H9 (cell line): ENCODE data around the gene PPARD. TPM values are rescaled to one million over a fixed set of nuclear protein-coding genes. Genes with fewer than 3 reads are reported as not detected.

Source experiments
- DNase-seq: peaks from one replicate; pipeline ENCODE4 v3.0.0-alpha.2; 2017
- H2AFZ ChIP-seq: one replicate; pipeline ENCODE4 v1.6.1; 2013; ENCODE audit warnings: mild to moderate bottlenecking, low read length, control low read depth, moderate library complexity
- H2AK5ac ChIP-seq: 2 replicates; pipeline ENCODE4 v1.6.1; 2013; ENCODE audit warnings: low read length, control low read depth, mixed read lengths; ENCODE audit not compliant: insufficient read length
- H2BK120ac ChIP-seq: one replicate; pipeline ENCODE4 v1.6.1; 2013; ENCODE audit warnings: low read depth, mild to moderate bottlenecking, low read length, control low read depth, inconsistent platforms; ENCODE audit not compliant: poor library complexity, severe bottlenecking
- H2BK12ac ChIP-seq: 2 replicates; pipeline ENCODE4 v1.6.1; 2013; ENCODE audit warnings: low read length, control low read depth, mixed read lengths, low read depth; ENCODE audit not compliant: insufficient read length
- H2BK15ac ChIP-seq: 2 replicates; pipeline ENCODE4 v1.6.1; 2013; ENCODE audit warnings: low read depth, low read length, control low read depth
- H2BK20ac ChIP-seq: one replicate; pipeline ENCODE4 v1.6.1; 2013; ENCODE audit warnings: low read depth, mild to moderate bottlenecking, low read length, control low read depth, inconsistent platforms; ENCODE audit not compliant: poor library complexity, severe bottlenecking
- H2BK5ac ChIP-seq: 2 replicates; pipeline ENCODE4 v1.6.1; 2013; ENCODE audit warnings: low read length, control low read depth, mixed read lengths; ENCODE audit not compliant: insufficient read length
- H3K14ac ChIP-seq: 2 replicates; pipeline ENCODE4 v1.6.1; 2013; ENCODE audit warnings: low read length, control low read depth; ENCODE audit not compliant: insufficient read depth
- H3K18ac ChIP-seq: 2 replicates; pipeline ENCODE4 v1.6.1; 2013; ENCODE audit warnings: low read depth, mild to moderate bottlenecking, mixed read lengths, low read length, control low read depth; ENCODE audit not compliant: insufficient read length
- H3K23ac ChIP-seq: 2 replicates; pipeline ENCODE4 v1.6.1; 2013; ENCODE audit warnings: low read length, control low read depth, mixed read lengths, low read depth; ENCODE audit not compliant: insufficient read length
- H3K23me2 ChIP-seq: 2 replicates; pipeline ENCODE4 v1.6.1; 2013; ENCODE audit warnings: low read depth, mild to moderate bottlenecking, mixed read lengths, low read length, control low read depth; ENCODE audit not compliant: insufficient read length, poor library complexity, severe bottlenecking
- H3K27ac ChIP-seq: 2 replicates; pipeline ENCODE4 v1.5.1; 2013; ENCODE audit warnings: low read length, control low read depth, mixed read lengths, low read depth; ENCODE audit not compliant: insufficient read length
- H3K27me3 ChIP-seq: 2 replicates; pipeline ENCODE4 v1.6.1; 2013; ENCODE audit warnings: low read length, control low read depth, inconsistent platforms; ENCODE audit not compliant: insufficient read depth
- H3K4ac ChIP-seq: 2 replicates; pipeline ENCODE4 v1.6.1; 2013; ENCODE audit warnings: low read depth, mild to moderate bottlenecking, control low read depth, inconsistent platforms, low read length, moderate library complexity
- H3K4me1 ChIP-seq: 2 replicates; pipeline ENCODE4 v1.6.1; 2013; ENCODE audit warnings: low read length, control low read depth, inconsistent platforms; ENCODE audit not compliant: insufficient read depth
- H3K4me2 ChIP-seq: 2 replicates; pipeline ENCODE4 v1.6.1; 2013; ENCODE audit warnings: low read length, control low read depth, mixed read lengths; ENCODE audit not compliant: insufficient read length, insufficient read depth
- H3K56ac ChIP-seq: 2 replicates; pipeline ENCODE4 v1.6.1; 2013; ENCODE audit warnings: low read depth, mild to moderate bottlenecking, mixed read lengths, low read length, control low read depth; ENCODE audit not compliant: insufficient read length
- H3K79me1 ChIP-seq: 2 replicates; pipeline ENCODE4 v1.6.1; 2013; ENCODE audit warnings: low read depth, mild to moderate bottlenecking, moderate library complexity, low read length, control low read depth, inconsistent platforms; ENCODE audit not compliant: insufficient read depth, poor library complexity, severe bottlenecking
- H3K79me2 ChIP-seq: 2 replicates; pipeline ENCODE4 v1.6.1; 2013; ENCODE audit warnings: low read length, control low read depth, inconsistent platforms; ENCODE audit not compliant: insufficient read depth
- H3K9ac ChIP-seq: 2 replicates; pipeline ENCODE4 v1.6.1; 2013; ENCODE audit warnings: low read length, control low read depth, mixed read lengths; ENCODE audit not compliant: insufficient read length; ENCODE audit errors: extremely low read depth
- H3K9me3 ChIP-seq: one replicate; pipeline ENCODE4 v1.6.1; 2013; ENCODE audit warnings: low read depth, low read length, inconsistent platforms; ENCODE audit not compliant: control insufficient read depth
- H3T11ph ChIP-seq: one replicate; pipeline ENCODE4 v1.6.1; 2013; ENCODE audit warnings: mild to moderate bottlenecking, low read length, control low read depth, inconsistent platforms
- H4K20me1 ChIP-seq: one replicate; pipeline ENCODE4 v1.6.1; 2013; ENCODE audit not compliant: control insufficient read depth, insufficient read length, insufficient read depth
- H4K5ac ChIP-seq: 2 replicates; pipeline ENCODE4 v1.6.1; 2013; ENCODE audit warnings: low read depth, mild to moderate bottlenecking, mixed read lengths, low read length, control low read depth; ENCODE audit not compliant: insufficient read length
- H4K8ac ChIP-seq: replicated peaks from 2 replicates; pipeline ENCODE4 v1.6.1; 2013; ENCODE audit warnings: low read length, control low read depth, mixed read lengths, low read depth; ENCODE audit not compliant: insufficient read length
- H4K91ac ChIP-seq: 2 replicates; pipeline ENCODE4 v1.6.1; 2013; ENCODE audit warnings: low read depth, mild to moderate bottlenecking, moderate library complexity, mixed read lengths, low read length, control low read depth; ENCODE audit not compliant: insufficient read length
- H3K27ac Mint-ChIP-seq, 3 experiments: 2 replicates in 2 of 3; 3 replicates in 1 of 3; pipeline ENCODE4 v1.8.0; 2020 to 2021; ENCODE audit warnings: mixed read lengths in 3 of 3, mild to moderate bottlenecking in 1 of 3, moderate library complexity in 1 of 3
- H3K27me3 Mint-ChIP-seq: 2 replicates; pipeline ENCODE4 v1.8.0; 2021; ENCODE audit warnings: low read depth, mild to moderate bottlenecking, moderate library complexity, mixed read lengths
- H3K36me3 Mint-ChIP-seq, 3 experiments: 2 replicates in 2 of 3; 3 replicates in 1 of 3; pipeline ENCODE4 v1.8.0; 2020 to 2021; ENCODE audit warnings: low read depth in 3 of 3, mixed read lengths in 3 of 3; ENCODE audit not compliant: insufficient read depth in 1 of 3
- H3K4me1 Mint-ChIP-seq, 2 experiments: 2 replicates each; pipeline ENCODE4 v1.8.0; 2020; ENCODE audit warnings: mixed read lengths in 2 of 2
- H3K4me3 Mint-ChIP-seq, 2 experiments: 2 replicates in 1 of 2; 3 replicates in 1 of 2; pipeline ENCODE4 v1.8.0; 2020 to 2021; ENCODE audit warnings: mild to moderate bottlenecking in 2 of 2, mixed read lengths in 2 of 2, moderate library complexity in 1 of 2
- H3K9me3 Mint-ChIP-seq, 2 experiments: 2 replicates in 1 of 2; 3 replicates in 1 of 2; pipeline ENCODE4 v1.8.0; 2020; ENCODE audit warnings: mild to moderate bottlenecking in 2 of 2, mixed read lengths in 2 of 2, moderate library complexity in 1 of 2
- CTCF ChIP-seq: fragments of 200-600 bp; sonication (generic); conservative IDR thresholded peaks from 3 replicates; pipeline ENCODE4 v1.8.0; 2021; ENCODE audit warnings: antibody characterized with exemption, mild to moderate bottlenecking
- WGBS: extraction: QIAGEN DNeasy Blood & Tissue Kit; methylation state at CpG from one replicate; pipeline ENCODE4 v1.1.7; 2013; ENCODE audit warnings: missing lambda C conversion rate, low lambda C conversion rate, mixed read lengths; ENCODE audit not compliant: insufficient read length; ENCODE audit errors: extremely low coverage; 5-methylcytosine and 5-hydroxymethylcytosine counted together
- total RNA-seq: library from RNA; stranded (reverse); gene quantifications from 2 replicates; pipeline ENCODE4 v1.2.1, GENCODE V29; 2021

PPARD gene
- total RNA-seq, 1 experiment from 2014 or later, result 11.7 TPM

- H3K27me3 Mint-ChIP-seq, result peaks cover 2% of the 10 kb centered on the region; the same call in 1 of the 2 replicates
- H4K5ac ChIP-seq, result no peak overlapping the region
- H2AFZ ChIP-seq, result no peak overlapping the region
- H3K27me3 ChIP-seq, result no peaks in the 10 kb centered on the region
- no peak overlapping the region for H3K23ac ChIP-seq
- no peak for DNase-seq
- H3K56ac ChIP-seq, result no peak overlapping the region
- H3K23me2 ChIP-seq, result no peaks in the 10 kb centered on the region
- H3K14ac ChIP-seq, result no peak overlapping the region
- H2AK5ac ChIP-seq, result no peak overlapping the region
- H3K9ac ChIP-seq, result no peak overlapping the region
- H3T11ph ChIP-seq, result no peak overlapping the region
- peak overlapping the region in 1 of 3 experiments; percentile 4; a peak in 1 of 7 replicates for H3K27ac Mint-ChIP-seq
- H4K8ac ChIP-seq, result no peak overlapping the region
- H3K79me2 ChIP-seq, result no peaks in the 10 kb centered on the region; the same call in 1 of the 2 replicates
- no peak overlapping the region for H2BK15ac ChIP-seq
- no peak overlapping the region for H3K27ac ChIP-seq
- no peak for TF ChIP-seq CTCF
- H3K18ac ChIP-seq, result no peak overlapping the region
- H4K20me1 ChIP-seq, result no peaks in the 10 kb centered on the region
- no peaks in the 10 kb centered on the region for H3K79me1 ChIP-seq
- H3K4me3 Mint-ChIP-seq, result no peak overlapping the region
- no peak overlapping the region for H2BK120ac ChIP-seq
- peaks cover 4 to 8% (median 5%) of the 10 kb centered on the region in 3 experiments; a peak in 4 of 7 replicates for H3K36me3 Mint-ChIP-seq
- peaks cover 18 to 25% of the 10 kb centered on the region in 2 experiments for H3K4me1 Mint-ChIP-seq
- no peak overlapping the region for H2BK5ac ChIP-seq
- no peaks in the 10 kb centered on the region for H3K9me3 Mint-ChIP-seq
- no peaks in the 10 kb centered on the region for H3K9me3 ChIP-seq
- H4K91ac ChIP-seq, result no peak overlapping the region
- H2BK12ac ChIP-seq, result no peak overlapping the region
- H3K4ac ChIP-seq, result no peak overlapping the region
- WGBS, result no CpG with 5 or more reads among the region's 5 CpGs
- H3K4me1 ChIP-seq, result peaks cover 11% of the 10 kb centered on the region
- H3K4me2 ChIP-seq, result no peak overlapping the region
- no peak overlapping the region for H2BK20ac ChIP-seq
Measured at GRCh38 chr6:35400901-35401311, 58.5 kb downstream of the PPARD start.
